Stimulated activated CD8-positive, alpha-beta memory T cell treated with anti-CD3 and anti-CD28 coated beads, Interleukin-15, amount 100 ng/mL, for 4 hours (primary cell): ENCODE results near the gene SHH.

Experiments used
- DNase-seq, 2 donors: peaks; one replicate each; pipeline ENCODE4 v3.0.0-alpha.2; 2020; ENCODE audit warnings: low read depth in 2 of 2

SHH gene

DNA sequence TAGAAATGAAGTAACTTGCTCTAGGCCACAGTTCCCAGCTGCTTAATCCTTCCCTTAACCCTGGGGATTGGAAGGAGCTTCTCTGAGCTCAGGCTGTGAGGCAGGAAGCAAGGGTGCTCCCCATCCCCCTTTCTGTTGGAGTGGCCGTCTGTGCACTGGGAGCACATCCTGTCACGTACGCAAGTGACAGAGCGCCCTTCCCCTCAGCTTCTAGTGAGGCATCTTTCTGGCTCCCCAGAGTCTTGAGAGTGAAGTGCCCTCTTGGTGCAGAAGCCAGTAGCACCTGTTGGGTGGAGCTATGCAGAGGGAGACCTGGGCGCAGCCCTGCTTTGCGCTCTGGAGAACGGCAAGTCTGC lies 47.8 kb downstream of the SHH start:
- no peak for DNase-seq

DNA sequence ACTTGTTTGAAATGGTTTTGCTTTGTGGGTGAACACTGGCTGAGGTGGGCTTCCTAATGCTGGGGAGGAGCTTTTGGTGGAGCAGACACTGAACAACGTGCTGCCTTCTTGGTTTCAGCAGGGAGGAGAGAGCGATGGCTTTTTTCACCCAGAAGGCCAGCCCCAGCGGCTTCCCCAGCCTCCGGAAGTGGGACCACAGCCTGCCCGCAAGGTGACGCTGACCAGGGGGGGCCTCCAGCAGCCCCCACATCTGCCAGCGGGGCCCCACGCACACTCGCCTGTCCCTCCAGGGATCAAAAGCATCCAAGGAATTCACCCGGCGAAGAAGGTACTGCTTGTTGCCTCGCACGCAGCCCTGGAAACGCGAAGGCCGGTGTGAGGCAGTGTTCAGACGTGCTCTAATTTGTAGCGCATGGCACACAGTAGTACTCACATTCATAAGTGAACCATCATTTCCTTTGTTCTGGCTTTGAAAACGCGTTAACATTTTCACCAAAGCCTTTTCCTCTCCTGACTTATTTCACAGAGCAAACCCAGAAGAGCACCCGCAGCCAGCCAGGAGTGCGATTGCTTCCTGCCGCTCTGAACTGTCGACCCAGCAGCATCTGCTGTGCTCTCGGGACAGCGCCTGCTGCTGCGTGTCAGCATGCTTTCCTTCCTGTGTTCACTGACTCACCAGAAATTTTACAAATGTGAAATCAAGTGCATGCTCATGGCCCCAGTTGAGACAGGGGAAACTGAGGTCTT lies 48.4 kb downstream of the SHH start:
- DNase-seq, result peak in 1 of 2 donors; percentile 12

DNA sequence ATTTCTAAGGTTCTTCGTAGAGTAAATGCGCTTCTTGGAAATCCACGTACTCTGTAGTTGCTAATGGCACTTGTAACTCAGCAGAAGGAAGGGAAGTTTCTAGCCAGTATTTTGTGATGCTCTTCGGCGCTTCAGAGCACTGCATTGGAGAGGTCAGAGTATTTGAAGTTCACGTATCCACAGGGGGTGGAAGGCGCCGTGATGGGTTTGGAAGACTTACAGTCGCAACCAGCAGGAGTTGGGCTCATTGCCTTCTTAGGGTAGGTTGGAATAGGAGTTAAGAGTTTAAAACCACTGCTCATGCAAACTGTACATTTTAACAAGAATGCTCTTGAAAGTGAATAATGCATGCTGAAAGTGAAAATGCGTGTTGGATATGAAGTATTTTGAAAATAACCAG lies 49.1 kb downstream of the SHH start:
- no peak for DNase-seq

DNA sequence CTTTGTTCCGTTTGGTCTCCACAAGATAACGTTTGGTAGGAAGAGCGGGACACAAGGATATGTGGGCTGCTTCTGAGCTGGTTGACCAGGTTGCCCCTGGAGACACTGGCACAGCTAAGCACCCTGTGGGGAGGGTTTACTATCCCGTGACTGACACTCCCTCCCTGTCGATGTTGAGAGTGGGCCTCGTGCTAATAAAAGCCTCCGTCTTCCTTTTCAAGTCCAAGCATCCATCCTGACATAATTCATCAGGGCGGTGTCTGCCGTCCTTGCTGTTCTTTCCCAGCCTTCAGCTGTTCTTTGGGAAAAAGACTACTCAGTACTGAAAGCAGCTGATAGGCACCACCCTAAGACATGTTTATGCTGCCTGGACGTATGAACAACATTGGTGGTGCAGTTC lies 49.6 kb downstream of the SHH start:
- DNase-seq, result no peak

DNA sequence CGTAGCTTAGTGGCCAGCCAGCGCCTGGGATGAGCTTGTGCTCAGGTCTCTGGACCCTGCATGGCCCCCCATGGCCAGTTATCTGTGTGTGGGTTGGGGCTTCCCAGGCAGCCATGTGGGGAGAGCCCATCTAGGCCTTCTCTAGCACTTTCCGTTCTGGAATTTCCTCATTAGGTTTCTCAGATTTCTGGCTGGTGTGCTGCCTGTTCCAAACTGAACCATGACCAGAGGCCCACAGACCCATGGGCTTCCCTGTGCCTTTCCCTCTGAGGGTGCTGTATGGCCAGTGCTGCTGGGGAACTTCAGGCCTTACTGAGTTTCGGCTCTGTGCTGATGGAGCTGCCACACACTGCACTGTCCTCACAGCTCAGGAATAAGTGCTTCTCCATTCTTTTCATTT lies 50.2 kb downstream of the SHH start:
- no peak for DNase-seq

DNA sequence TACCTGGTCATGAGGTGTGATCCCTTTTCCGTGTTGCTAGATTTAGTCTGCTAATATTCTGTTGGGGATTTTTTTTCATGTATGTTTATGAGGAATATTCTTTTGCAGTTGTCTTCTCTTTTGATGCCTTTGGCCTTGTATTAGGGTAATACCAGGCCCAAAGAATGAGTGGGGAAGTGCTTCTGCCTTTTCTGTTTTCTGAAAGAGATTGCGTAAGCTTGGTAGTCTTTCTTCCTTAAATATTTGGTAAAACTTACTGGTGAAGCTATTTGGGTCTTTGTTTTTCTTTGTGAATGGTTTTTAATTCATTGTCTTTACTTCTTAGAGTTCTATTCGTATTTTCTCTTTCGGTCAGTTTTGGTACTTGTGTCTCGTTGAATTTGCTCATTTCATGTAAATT lies 51.1 kb downstream of the SHH start:
- DNase-seq, result no peak

DNA sequence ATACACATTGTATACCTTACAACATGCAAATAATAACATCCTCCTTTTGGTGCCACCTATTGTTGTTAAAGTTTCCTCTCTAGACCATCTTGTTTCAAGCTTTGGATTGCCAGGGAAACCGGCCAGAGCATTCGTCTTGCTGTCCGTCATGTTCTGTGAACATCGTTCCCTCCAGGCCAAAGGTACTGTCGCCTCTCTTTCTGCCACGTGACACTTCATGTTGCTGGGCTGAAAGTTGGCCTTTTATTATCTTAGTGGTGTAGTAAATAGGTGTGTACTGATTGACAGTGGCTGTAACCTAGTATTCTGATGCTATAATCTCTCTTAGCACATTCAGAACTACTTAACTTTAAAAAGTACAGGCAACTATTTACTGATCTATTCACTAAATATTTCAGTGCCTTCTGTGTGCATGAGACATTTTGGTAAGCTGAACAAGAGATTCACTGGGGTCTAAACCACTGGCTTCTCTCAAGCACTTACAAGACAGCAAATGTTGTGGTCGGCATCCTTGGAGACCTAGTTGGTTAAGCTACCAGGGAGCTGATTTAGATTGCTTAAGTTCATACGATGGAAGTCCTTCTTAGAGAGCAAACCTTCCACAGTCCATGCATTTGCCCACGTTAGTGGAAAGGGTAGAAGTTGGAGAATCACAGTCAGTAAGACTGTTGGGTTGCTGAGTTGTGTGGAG lies 52.4 kb downstream of the SHH start:
- no peak for DNase-seq

DNA sequence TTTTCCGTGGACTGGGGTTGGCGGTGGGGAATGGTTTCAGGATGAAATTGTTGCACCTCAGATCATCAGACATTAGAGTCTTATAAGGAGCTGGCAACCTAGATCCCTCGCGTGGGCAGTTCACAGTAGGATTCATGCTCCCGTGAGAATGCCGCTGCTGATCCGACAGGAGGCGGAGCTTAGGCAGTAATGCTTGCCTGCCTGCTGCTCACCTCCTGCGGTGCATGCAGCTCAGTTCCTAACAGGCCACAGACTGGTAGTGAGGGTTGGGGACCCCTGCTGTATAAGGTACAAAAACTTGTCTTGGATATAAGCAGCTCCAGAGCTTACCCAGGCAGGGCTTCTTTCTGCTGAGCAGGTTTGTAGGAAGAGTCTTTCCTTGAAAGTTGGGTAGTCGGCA lies 53.9 kb downstream of the SHH start:
- DNase-seq, result no peak

DNA sequence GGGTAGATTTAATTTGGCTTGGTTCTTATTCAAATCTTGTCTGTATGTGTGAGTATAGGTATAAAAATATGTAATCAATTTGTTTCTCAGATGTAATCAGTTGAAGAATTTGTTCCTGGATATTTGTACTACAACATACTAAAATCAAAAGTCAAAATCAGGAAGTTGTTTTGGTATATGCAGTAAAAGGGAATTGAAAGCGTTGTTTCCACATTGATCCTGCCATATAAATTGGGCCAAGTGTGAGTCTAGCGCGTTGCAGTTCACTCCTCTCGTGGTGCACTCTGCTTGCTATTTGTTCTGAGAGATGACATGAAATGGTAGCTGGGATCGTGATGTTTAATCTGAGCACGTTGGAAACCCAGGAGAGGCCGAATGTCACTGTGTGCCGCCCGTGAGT lies 55.9 kb downstream of the SHH start:
- no peak for DNase-seq

DNA sequence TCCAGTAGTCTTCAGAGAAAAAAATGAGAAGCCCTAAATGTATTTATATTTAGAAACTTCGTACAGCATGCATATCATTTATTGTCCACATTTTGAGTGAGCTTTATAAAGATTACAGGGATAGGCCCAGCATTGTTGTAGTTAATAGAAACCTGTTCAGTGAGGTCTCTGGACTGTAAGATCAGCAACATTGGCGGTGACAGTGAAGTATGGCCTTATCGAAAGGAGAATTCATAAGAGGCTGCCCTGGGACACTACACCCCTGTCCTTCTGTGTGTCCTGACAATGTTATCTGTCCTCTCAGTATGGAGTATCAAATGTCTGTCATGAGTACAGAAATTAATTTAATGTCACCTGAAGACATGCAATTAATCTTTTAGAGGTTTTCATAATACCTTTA lies 57.2 kb downstream of the SHH start:
- no peak for DNase-seq

DNA sequence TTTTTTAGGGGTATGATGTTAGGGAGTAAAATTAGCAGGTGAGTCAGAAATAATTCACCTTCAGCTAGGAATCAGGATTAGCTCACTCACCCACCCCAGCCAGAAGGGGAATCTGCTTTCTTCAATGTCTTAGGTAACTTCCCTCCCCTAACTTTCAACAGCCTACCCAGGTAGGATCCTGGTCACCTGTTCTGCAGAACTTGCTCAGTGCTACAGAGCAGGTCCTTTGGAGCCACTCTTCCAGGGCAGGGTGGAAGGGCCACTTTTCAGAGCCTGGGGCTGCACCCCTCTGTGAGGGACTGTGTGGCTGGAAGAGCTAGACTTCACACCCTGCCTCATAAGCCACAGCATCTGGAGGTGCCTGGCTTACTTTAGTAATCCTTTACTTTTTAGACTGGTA lies 58.1 kb downstream of the SHH start:
- no peak for DNase-seq

DNA sequence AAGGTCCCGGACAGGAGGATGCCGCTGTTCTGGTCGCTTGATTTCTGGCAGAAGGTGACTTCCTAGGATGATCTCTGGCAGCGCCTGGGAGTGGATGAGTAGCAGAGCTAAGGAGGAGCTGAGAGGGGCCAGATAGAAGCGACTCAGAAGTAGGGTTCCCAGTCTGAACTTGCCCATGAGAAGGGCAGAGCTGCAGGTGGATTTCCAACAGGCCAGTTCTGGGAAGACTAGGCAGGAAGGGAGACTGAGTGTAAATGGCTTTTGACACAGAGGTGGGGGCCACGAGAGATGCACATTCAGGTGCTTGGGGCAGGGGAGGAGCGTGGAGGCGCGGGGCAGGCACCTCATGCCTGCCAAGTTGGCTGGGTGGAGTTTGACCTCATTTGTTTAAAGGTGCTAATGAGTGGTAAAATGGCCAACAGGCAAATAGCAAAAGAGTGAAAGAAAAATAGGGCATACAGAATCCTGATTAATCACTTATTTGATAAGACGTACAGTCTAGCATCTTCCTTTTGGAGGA lies 58.8 kb downstream of the SHH start:
- DNase-seq, result no peak

DNA sequence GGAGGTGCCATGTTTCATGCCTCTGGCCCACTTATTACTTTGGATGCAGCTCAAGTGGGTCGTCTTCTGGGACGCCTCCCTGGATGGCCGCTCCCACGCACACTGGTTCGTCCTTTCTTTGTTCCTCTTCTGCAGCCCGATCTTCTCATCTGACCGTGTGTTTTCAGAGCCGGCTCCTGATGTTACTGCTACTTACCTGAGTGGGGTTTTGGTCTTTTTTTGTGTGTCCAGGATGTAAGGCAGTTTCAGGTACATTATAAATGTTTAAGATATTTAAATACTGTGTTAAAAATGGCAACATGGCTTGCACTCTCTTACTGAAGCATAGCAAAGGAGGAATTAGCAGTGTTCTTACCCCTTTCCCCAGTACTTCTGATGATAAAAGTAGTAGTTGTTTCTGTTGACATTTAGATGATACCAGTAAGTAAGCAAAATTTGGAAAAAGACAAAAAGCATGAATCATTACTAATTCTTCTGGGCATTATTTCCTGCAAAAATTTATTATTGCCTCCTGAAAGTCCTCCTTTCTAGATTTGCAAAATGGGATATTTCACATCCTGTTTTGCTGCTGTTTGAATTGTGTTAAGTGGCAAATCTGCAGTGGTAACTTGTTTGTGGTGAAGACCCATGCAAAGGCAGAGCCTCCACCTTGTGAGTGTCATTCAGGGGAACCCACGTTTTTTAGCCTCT lies 59.4 kb downstream of the SHH start:
- no peak for DNase-seq

DNA sequence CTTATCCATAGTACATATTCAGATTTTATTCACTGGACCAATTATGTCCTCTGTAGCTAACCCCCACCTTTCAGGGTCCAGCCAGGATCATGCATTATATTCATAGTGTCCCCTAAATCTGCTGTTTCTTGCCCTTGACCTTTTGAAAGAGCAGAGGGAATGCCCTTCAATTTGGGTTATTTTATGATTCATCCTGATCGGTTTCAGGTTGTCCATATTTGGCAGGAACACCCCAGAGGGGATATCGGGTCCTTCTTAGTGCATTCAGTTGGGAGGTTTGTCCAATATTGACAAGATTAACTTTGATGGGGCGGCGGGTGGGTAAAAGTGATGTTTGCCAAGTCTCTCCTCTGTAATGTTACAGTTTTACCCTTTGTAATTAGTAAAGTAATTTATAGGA lies 60.9 kb downstream of the SHH start:
- DNase-seq, result no peak

DNA sequence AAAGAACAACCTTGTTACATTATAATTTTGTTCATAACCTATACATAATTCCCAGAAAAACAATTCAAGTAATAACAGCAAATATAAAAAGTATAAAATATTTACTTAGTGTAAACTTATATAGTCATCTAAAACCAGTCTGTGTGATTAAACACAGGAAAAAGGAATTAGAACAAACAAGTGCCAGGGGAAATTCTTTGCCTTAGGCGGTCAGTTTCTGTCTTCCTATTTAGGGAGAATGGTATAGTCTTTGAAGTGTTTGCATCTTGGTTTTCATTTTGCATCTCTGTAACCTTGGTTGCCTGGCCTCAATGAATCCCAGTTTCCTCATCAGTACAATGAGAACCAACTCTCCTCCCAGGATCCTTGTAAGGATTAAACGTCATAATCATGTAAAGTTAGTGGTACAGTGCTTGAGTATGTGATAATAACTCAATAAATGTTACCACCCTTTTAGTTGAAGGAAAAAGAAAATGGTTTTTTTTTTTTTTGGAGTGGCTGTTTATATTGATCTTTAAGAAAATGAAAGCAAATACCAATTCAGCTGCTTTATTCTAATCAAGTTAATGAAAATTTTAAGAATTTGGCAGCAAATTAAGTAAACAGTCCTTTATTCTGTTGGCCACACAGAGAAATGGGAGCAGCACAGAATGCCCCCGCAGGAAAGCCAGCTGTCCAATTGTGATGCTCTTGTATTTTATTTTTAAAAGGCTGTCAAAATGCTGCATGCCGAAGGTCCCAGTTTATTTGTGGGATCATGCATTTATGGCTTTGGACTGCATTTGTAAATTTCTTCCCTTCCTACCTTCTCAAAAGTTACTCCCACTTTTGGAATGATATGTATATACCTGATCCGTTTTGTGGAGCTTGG lies 61.8 kb downstream of the SHH start:
- DNase-seq, result no peak
